Mucosa of stomach (tissue), 1 donor: ENCODE results near the gene VSTM2L.

Source experiments
- H3K27me3 ChIP-seq: one replicate; pipeline ENCODE4 v1.7.0; 2013; ENCODE audit warnings: mild to moderate bottlenecking, low read length; ENCODE audit not compliant: control insufficient read depth, insufficient read depth
- H3K36me3 ChIP-seq: one replicate; pipeline ENCODE4 v1.7.0; 2013; ENCODE audit warnings: low read length; ENCODE audit not compliant: control insufficient read depth, insufficient read depth
- H3K4me1 ChIP-seq: one replicate; pipeline ENCODE4 v1.7.0; 2013; ENCODE audit warnings: mild to moderate bottlenecking, low read length; ENCODE audit not compliant: control insufficient read depth, insufficient read depth
- H3K4me3 ChIP-seq: one replicate; pipeline ENCODE4 v1.7.0; 2013; ENCODE audit warnings: low read length
- H3K9ac ChIP-seq: one replicate; pipeline ENCODE4 v1.7.0; 2013; ENCODE audit warnings: mild to moderate bottlenecking, low read length, moderate library complexity
- H3K9me3 ChIP-seq: one replicate; pipeline ENCODE4 v1.7.0; 2013; ENCODE audit warnings: mild to moderate bottlenecking, low read length, moderate library complexity; ENCODE audit not compliant: control insufficient read depth
- donor health status: Pancreatic carcinoma.

The VSTM2L gene

DNA sequence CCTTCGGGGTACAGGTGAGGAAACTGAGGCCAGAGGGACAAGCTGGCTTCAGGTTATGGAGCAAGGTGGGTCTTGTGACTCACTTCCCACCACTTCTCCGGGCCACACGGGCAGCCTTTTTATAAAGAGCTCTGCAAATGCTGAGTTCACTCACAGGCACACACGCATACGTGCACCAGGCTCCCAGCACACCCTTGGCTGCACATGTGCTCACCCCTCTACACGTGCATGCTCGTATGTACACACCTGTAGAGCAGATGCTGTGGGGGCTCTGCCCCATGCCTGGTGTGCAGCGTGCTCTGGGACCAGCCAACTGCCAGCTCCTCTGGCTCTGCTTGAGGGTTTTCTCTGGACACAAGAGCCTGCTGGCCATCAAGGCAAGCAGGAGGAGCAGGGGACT is 29.1 kb downstream of the VSTM2L start:
- no peaks in the 10 kb centered on the region for H3K9me3 ChIP-seq
- no peaks in the 10 kb centered on the region for H3K36me3 ChIP-seq
- peaks cover 4% of the 10 kb centered on the region for H3K27me3 ChIP-seq
- no peak overlapping the region for H3K4me3 ChIP-seq
- no peaks in the 10 kb centered on the region for H3K4me1 ChIP-seq
- H3K9ac ChIP-seq: no peak overlapping the region

DNA sequence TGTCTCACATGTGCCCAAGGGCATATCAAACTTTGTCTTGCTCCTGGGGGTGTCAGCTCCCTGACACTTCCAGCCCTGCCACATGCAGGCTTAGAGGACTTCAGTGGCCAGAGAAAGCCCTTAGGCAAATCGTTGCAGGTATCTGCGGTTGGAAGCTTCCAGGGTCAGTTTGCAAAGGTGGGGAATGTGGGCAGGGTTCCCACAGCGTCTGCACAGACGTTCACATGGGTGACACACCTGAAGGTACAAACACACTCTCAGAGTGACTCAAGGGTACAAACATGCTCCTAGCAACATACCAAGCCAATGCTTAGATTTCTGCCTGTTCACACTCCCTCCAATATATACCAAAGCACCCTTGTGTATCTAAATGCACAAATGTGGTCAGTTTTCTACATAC is 30.0 kb downstream of the VSTM2L start:
- peaks cover 4% of the 10 kb centered on the region for H3K27me3 ChIP-seq
- no peak overlapping the region for H3K9ac ChIP-seq
- no peaks in the 10 kb centered on the region for H3K9me3 ChIP-seq
- H3K36me3 ChIP-seq: no peaks in the 10 kb centered on the region
- no peak overlapping the region for H3K4me3 ChIP-seq
- H3K4me1 ChIP-seq: no peaks in the 10 kb centered on the region

DNA sequence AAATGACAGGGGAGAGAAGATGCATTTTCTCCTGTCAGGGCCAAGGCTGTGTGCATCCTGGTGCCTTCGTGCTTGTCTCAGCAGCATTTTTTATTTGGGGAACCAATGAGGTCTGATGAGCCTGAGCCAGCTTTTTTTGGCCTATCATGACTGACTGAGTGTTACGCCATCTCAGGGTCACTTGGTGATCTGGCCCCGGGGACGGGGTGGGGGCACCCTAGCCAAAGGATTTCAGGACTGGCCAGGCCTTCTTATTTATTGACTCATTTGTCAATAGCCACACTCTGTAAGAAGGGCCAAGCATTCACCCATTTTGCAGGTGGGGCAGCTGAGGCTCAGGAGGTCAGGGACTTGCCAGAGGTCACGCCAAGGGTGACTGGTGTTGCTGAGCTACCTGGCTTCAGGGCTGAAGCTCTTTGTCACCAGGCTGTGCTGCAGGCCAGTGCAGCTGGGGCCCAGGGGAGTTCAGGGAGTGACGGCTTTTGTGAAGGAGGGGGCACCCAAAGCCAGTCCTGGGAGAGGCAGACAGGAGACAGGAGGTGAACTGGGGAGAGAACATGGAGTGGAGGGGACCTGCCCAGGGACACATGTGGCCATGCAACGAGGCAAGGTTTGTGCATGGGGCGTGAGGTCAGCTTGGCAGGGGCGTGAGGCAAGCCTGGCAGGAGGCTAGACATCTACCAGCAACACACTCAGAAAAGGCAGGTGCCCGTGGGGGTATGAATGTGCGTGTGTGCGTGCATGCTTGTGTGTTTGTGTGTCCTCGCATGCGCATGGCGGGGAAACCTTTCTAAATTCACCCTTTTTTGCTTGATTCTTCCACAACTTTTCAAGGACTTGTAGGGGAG is 31.1 kb downstream of the VSTM2L start:
- no peak overlapping the region for H3K9ac ChIP-seq
- no peaks in the 10 kb centered on the region for H3K9me3 ChIP-seq
- H3K36me3 ChIP-seq: no peaks in the 10 kb centered on the region
- H3K27me3 ChIP-seq: peaks cover 3% of the 10 kb centered on the region
- no peak overlapping the region for H3K4me3 ChIP-seq
- H3K4me1 ChIP-seq: no peaks in the 10 kb centered on the region

DNA sequence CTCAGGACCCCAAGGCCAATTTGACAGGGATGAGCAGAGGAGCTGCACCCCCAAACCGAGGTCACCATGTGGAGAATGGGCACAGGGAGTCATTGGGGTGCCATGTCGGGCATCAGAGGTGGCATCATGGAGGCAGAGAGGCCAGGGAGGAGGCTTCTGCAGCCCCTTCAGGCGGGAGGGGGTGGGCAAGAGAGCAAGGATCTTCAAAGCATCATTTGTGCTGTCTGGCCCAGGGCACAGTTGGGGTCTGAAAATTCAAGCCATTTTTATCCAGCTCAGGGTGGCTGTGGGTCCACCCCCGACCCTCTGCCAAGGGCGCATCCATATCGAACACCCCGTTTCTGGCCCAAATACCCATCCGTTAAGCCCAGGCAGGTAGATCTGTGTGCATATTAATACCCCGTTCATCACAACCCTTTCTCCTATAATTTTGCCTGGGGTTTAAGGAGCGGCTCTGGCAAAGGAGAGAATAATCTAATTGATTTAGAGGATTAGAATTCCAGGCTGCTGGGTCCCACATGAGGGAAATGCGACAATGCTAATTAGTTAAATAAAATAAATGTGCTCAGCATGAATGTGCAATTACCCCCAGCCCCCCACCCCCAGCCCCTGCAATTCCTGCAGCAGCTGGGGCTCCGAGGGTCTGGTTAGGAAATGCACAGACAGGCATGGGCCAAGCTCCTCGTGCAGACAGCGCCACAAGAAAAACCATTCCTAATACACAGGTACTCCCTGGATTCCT is 31.9 kb downstream of the VSTM2L start:
- Histone ChIP-seq H3K9me3 (no peaks in the 10 kb centered on the region), H3K9ac (no peak overlapping the region), H3K36me3 (no peaks in the 10 kb centered on the region), H3K4me3 (no peak overlapping the region), H3K27me3 (no peaks in the 10 kb centered on the region), H3K4me1 (no peaks in the 10 kb centered on the region)

DNA sequence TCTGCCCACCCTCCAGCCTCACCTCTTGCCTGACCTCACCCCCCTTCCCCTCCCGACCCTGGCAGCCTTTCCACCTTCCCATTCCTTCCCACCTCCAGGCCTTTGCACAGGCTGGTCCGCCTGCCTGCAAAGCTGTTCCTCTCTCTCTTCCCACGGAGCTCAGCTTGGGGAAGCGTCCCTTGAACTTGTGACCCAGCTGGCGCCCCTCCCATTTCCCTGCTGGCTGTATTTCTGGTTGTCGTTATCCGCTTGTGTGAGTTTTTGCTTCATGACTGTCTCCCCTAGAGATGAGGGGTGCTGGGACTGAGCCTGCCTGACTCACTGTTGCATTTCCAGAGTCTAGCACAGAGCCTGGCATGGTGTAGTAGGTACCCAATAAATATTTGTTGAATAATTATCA is 32.5 kb downstream of the VSTM2L start:
- no peaks in the 10 kb centered on the region for H3K27me3 ChIP-seq
- H3K9me3 ChIP-seq: no peaks in the 10 kb centered on the region
- H3K4me3 ChIP-seq: no peak overlapping the region
- no peaks in the 10 kb centered on the region for H3K36me3 ChIP-seq
- no peaks in the 10 kb centered on the region for H3K4me1 ChIP-seq
- H3K9ac ChIP-seq: no peak overlapping the region

DNA sequence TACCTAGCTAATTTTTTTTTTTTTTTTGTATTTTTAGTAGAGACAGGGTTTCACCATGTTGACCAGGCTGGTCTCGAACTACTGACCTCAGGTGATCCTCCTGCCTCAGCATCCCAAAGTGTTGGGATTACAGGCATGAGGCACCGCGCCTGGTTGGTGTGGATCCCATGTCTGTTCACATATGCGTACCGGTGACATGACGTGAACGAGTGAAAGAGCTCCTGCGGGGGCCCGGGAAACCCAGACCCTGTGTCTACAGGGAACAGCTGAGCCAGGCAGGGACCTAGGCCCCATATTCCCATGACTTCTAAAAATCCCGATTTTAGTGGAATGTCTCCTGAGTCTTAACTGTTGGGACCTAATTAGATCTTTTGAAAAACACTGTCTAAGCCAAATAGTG is 33.1 kb downstream of the VSTM2L start:
- H3K36me3 ChIP-seq: no peaks in the 10 kb centered on the region
- H3K27me3 ChIP-seq: no peaks in the 10 kb centered on the region
- no peaks in the 10 kb centered on the region for H3K4me1 ChIP-seq
- no peak overlapping the region for H3K4me3 ChIP-seq
- H3K9ac ChIP-seq: no peak overlapping the region
- no peaks in the 10 kb centered on the region for H3K9me3 ChIP-seq

DNA sequence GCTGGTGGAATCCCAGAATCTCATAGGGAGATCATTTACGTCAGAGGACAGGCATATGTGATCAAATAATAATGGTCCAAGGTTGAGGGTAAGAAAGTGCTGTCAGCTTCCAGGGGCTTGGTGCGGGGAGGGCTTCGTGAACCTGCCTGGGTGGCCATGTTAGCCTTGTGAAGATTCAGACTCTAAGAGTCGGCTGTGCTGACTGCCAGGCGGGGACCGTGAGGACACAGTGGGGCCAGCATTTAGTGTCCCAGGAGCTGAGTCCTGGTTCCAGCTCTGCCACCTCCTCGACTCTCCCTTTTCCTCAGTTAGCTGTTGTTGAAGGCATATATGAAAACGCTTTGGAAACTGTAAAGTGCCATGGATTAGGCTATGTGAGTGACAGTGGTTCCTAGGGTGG is 33.5 kb downstream of the VSTM2L start:
- H3K9me3 ChIP-seq: no peaks in the 10 kb centered on the region

DNA sequence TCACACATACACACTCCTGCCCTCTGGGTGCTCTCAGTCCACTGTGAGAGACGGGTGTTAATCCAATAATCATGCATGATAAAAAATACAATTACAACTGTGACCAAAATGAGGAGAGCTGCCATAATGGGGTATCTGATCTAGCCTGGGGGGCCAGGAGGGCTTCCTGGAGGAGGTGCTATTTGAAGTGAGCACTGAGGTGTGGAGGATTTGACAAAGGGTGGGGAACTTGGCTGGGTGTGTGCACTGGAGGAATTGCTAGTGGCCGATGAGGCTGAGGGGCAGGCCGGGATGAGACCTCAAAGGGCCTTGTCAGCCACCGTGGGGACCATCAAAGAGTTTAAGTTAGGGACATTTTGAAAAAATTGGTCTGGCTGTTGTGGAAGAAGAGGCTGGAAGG is 34.8 kb downstream of the VSTM2L start:
- H3K4me1 ChIP-seq: no peaks in the 10 kb centered on the region
- no peaks in the 10 kb centered on the region for H3K27me3 ChIP-seq
- no peaks in the 10 kb centered on the region for H3K36me3 ChIP-seq
- H3K9me3 ChIP-seq: no peaks in the 10 kb centered on the region
- H3K9ac ChIP-seq: no peak overlapping the region
- no peak overlapping the region for H3K4me3 ChIP-seq

More for the DNA sequence above, 33.5 kb downstream of the VSTM2L start:
- H3K9ac ChIP-seq: no peak overlapping the region
- H3K27me3 ChIP-seq: no peaks in the 10 kb centered on the region
- no peak overlapping the region for H3K4me3 ChIP-seq
- no peaks in the 10 kb centered on the region for H3K36me3 ChIP-seq
- no peaks in the 10 kb centered on the region for H3K4me1 ChIP-seq

DNA sequence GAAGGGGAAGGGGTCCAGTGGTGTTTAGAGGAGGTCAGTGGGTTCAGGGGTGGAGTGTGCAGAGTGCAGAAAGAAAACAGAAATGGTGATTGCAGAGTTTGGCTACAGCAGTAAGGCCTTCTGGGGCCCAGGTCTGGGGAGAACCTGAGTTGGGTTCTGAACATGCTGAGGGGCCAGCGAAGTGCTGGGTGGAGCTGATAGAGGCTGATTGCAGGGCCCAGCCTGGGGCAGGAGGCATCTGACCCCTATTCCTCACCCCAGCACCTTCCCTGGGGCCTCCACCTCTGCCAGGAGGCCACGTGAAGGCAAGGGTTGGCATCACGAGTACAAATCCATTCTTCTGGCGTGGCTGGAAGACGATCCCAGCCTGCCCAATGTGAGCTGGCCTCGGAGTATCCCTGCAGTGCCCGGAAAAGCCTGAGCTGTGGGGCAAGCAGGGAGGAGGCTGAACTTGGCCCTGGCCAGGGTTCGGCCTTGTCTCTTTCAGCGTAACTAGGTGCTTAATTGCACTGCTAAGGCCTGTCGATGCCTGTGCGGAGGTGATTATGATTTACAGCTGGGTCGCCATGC is 35.3 kb downstream of the VSTM2L start:
- H3K4me1 ChIP-seq: no peaks in the 10 kb centered on the region
- H3K36me3 ChIP-seq: no peaks in the 10 kb centered on the region

DNA sequence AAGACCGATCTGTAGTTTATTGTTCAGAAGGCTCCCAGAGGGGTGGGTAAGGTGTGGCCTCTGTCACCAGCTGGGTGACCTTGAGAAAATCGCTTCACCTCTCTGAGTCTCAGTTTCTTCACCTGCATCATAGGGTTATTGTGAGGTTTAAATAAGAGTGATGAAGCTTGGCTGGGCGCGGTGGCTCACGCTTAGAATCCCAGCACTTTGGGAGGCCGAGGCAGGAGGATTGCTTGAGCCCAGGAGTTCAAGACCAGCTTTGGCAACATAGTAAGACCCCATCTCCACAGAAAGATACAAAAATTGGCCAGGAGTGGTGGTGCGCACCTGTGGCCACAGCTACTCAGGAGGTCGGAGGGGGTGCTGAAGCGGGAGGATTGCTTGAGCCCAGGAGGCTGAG is 36.0 kb downstream of the VSTM2L start:
- Histone ChIP-seq H3K9me3 (no peaks in the 10 kb centered on the region), H3K9ac (no peak overlapping the region), H3K36me3 (no peaks in the 10 kb centered on the region), H3K4me1 (no peaks in the 10 kb centered on the region), H3K27me3 (no peaks in the 10 kb centered on the region), H3K4me3 (no peak overlapping the region)

More for the DNA sequence above, 35.3 kb downstream of the VSTM2L start:
- no peaks in the 10 kb centered on the region for H3K9me3 ChIP-seq
- no peak overlapping the region for H3K9ac ChIP-seq
- no peak overlapping the region for H3K4me3 ChIP-seq
- no peaks in the 10 kb centered on the region for H3K27me3 ChIP-seq

DNA sequence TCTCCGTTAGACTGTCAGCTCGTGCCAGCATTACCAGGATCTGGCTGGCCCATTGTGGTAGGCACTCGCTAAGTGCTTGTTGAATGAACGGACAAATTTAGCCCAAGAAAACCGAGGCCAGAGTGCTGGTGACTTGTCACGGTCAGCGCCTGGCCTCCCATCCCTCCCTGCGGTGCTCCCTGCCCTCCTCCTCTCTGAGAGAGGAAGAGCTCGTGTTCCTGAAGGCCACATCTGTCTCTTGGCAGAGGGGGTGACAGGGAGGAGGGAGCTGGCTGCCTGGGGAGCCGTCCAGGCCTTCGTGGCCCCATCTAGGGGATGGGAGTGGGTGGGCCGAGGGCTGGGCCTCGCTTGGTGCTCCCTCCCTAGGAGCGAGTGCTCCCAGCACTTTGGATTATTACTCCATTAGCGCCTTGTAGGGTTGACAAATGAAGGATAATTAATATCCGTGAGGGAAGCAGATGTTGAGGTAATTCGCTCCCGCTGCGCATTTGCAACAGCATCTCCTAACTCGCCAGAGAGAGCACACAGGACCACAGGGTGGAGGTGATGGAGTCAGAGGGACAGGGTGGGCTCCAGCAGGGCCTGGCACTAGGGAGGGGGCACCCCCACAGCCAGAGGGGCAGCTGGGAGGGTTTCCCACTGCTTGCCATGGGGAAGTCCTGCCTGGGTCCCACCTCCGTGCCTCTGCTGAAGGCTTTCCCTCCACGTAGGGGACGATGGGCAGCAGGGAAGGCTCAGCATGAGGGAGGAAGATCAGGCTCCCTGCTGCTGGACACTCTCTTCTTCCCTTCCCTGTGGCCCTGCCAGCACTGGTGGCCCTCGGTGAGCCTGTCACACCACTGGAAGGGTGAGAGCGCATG is 37.0 kb downstream of the VSTM2L start:
- Histone ChIP-seq H3K27me3 (no peaks in the 10 kb centered on the region), H3K4me1 (peaks cover 2% of the 10 kb centered on the region), H3K36me3 (no peaks in the 10 kb centered on the region), H3K9me3 (no peaks in the 10 kb centered on the region), H3K4me3 (no peak overlapping the region), H3K9ac (no peak overlapping the region)
